Kidney epithelial cell (primary cell): ENCODE results near the gene BLOC1S1. TPM values are rescaled to one million over a fixed set of nuclear protein-coding genes. Genes with fewer than 3 reads are reported as not detected.
A peak's percentile ranks its signal among the peaks of the same experiment; 100 is the strongest.

Experiments used
- DNase-seq: peaks from one replicate; pipeline ENCODE4 v3.0.0-alpha.2; 2010; ENCODE audit warnings: low read depth
- H3K27me3 ChIP-seq: 2 replicates; pipeline ENCODE4 v1.6.0; 2011; ENCODE audit warnings: low read length; ENCODE audit not compliant: control insufficient read depth, insufficient read depth
- H3K36me3 ChIP-seq: 2 replicates; pipeline ENCODE4 v1.5.1; 2011; ENCODE audit warnings: low read length; ENCODE audit not compliant: control insufficient read depth, insufficient read depth
- H3K4me3 ChIP-seq: 2 replicates; pipeline ENCODE4 v1.5.1; 2011; ENCODE audit warnings: low read depth, mild to moderate bottlenecking, control low read depth, low read length
- total RNA-seq: library from RNA; depleted of rRNA; stranded (reverse); fragments of >200 nt; gene quantifications from 2 replicates; pipeline ENCODE4 v1.2.3, GENCODE V29; 2015
- TF ChIP-seq, protein P1 (sequence below): IDR thresholded peaks from 2 replicates; pipeline ENCODE4 v1.5.1; 2011; ENCODE audit warnings: mild to moderate bottlenecking, moderate library complexity, low read length, control low read depth, inconsistent platforms; ENCODE audit not compliant: insufficient read depth, poor library complexity, severe bottlenecking

Gene BLOC1S1
- total RNA-seq, 1 donor from 2014 or later: 109 TPM

DNA sequence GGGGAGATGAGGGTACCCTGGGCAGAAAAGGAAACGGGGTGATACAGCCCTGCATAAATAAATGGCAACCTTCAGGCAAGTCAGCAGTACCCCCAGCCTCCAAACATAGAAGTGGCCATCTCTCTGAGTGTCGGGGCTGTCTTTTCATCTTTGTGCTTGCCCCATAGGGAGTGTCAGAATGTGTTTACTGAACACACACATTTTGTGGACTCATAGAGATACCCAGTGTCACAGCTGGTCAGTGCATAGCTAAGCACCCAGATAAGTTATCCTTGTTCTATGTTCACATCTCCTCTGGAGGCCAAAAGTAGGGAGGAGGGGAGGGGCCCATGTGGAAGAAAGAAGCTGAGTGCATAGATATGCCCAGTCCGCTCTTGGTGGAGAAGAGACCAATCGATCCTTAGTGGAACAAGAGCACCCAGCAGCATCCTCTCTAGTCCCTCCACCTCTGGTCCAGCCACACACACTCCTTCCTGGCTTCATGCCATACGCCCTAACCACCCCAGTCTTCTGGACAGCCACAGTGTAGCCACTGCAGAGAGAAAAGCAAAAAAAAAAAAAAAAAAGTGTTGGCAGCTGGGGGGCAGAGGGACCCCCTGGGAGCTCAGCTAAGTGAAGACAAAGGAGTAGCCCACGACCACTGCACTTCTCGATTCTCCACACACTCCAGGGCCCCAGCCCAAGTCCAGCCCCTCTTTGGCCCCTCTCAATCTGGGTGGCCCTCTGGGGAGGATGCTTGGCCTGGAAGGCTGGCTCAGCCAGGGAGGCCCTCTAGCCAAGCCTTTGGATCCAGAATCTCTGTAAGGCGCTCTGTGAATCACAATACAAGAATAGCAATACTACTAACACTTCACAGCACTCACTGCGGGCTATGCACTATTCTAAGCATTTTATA lies 10.8 kb upstream of the BLOC1S1 start:
- TF ChIP-seq, protein P1, sequence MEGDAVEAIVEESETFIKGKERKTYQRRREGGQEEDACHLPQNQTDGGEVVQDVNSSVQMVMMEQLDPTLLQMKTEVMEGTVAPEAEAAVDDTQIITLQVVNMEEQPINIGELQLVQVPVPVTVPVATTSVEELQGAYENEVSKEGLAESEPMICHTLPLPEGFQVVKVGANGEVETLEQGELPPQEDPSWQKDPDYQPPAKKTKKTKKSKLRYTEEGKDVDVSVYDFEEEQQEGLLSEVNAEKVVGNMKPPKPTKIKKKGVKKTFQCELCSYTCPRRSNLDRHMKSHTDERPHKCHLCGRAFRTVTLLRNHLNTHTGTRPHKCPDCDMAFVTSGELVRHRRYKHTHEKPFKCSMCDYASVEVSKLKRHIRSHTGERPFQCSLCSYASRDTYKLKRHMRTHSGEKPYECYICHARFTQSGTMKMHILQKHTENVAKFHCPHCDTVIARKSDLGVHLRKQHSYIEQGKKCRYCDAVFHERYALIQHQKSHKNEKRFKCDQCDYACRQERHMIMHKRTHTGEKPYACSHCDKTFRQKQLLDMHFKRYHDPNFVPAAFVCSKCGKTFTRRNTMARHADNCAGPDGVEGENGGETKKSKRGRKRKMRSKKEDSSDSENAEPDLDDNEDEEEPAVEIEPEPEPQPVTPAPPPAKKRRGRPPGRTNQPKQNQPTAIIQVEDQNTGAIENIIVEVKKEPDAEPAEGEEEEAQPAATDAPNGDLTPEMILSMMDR: no peak
- peaks cover 6% of the 10 kb centered on the region for H3K27me3 ChIP-seq
- H3K36me3 ChIP-seq: no peaks in the 10 kb centered on the region
- no peak for DNase-seq
- H3K4me3 ChIP-seq: no peak overlapping the region

DNA sequence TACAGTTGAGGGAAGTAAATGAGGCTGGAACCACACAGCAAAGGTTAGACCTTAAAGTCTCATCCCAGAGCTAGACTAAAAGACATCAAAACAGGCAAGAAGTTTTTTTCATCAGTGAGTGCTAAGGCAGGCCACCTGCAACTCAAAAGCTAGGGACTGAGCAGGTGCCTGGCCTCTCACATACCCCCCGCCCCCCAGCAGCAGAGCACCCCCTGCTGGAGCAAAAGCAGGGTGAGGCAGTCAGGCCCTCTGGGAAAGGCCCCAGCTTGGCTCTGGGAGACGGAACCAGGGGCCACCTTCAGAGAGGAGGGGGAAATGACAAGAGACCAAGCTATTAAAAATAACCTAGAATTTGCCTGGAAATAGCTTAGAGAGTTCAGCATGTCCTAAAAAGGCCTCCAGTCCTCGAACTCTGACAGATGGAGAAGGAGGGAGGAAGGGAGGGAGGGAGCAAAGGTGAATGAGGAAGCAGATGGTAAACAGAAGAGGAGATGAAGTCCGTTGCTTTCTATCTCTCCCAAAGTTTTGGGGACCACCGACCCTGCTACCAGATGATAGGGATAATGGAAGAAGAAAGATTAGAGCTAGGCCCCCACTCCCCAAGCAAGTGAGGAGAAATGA lies 10.0 kb upstream of the BLOC1S1 start:
- Histone ChIP-seq H3K27me3 (peaks cover 6% of the 10 kb centered on the region), H3K4me3 (no peak overlapping the region), H3K36me3 (no peaks in the 10 kb centered on the region)
- DNase-seq: no peak
- TF ChIP-seq, protein P1: peak; percentile 41

DNA sequence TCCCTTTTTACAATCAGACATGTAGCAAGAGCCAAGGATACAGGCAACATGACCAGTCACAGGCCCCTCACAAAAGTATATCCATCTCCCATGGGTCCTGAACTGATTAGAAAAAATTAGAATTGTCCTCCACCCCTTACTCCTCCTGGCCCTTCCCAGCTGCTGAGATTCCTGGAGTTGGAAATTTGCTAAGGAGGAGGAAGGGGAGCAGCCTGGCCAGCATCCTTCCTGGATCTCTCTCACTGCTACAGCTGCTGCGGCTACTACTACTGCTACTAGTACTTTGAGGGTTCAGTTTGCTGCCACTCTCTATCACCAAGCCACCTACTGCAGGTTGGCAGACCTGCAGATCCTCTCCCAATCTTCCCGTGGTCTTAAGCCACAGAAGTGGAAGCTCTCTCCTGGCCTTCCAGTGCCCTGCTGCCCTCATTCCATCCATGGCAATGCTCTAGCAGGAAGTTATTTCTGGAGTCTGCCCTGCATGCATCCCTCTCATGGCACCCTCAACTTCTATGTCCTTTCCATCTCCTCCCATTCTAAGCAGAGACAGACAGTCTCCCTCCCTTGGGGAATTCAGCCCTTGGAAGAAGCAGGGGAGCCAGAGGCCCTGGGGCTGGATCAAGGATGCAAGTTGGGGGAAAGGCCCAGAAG lies 9.2 kb upstream of the BLOC1S1 start:
- H3K4me3 ChIP-seq: peak overlapping the region; percentile 48
- DNase-seq: no peak
- no peaks in the 10 kb centered on the region for H3K36me3 ChIP-seq
- peaks cover 6% of the 10 kb centered on the region for H3K27me3 ChIP-seq
- TF ChIP-seq, protein P1: no peak

DNA sequence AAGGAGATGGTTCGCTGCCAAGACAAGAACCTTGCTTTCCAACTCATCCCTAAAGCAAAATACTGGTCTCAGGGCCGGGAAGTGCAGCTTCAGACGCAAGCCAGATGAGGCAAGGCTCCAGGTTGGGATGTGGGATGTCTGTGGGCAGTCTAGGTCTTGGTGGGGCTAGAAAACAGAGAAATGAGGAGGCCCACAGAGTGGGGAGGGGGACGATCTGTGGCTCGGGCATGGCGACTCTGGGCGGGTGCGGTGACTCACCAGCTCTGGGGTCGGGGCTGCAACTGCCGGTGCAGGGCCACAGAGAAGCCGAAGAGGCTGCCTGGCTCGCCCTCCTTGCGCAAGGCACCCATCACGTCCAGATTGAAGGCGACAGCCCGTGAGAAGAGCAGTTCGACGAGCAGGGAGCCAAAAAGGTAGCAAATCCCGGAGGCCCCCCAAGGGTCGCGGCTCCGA lies 8.6 kb upstream of the BLOC1S1 start:
- no peak for DNase-seq
- H3K27me3 ChIP-seq: peaks cover 6% of the 10 kb centered on the region
- no peaks in the 10 kb centered on the region for H3K36me3 ChIP-seq
- TF ChIP-seq, protein P1: no peak
- H3K4me3 ChIP-seq: peak overlapping the region; percentile 48

DNA sequence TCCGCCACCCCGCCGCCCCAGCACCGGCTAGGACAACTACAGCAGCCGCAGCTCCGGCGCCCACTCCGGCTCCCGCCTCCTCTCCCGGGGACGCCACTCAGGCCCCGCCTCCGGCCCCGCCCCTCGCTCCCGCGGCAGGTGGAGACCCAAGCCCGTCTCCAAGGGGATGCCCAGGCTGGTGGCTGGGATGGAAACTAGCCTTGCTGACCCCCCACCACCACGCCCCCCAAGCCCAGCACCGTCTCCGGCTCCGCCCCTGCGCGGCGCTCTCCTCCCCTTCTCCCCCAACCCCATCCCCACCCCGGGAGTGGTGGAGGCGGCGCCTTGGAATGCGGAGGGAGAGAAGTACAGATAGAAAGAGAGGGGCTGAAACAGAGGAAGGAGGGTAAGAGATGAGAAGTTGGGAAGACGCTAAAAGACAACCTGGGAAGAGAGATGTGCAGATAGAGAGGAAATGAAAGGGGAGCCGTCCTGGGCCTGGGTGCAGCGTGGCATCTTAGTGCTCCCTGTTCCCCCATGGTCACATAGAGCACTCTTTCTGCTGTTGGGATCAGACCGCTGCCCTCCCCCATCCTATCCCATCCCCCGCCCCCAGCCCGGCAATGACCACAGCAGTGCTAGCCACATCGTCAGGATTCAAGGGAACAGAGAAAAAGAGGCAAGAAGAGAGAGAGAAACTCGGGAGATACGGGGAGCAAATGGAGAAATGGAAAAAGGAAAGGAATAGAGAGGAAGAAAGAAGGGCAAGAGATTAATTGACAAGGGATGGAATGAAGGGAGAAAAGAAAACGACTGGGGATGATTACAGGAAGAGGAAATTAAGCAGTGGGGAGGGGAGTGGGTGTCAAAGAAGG lies 7.8 kb upstream of the BLOC1S1 start, which contains the start of gene ITGA7:
ITGA7 (minus strand) TSS at position 64 of the 854 bp plus-strand sequence. CDS start 222 bp downstream, outside the sequence.
- H3K27me3 ChIP-seq: peaks cover 6% of the 10 kb centered on the region
- peak within 1 kb of the TSS; percentile 48 for H3K4me3 ChIP-seq
- H3K36me3 ChIP-seq: no peaks in the 10 kb centered on the region
- TF ChIP-seq, protein P1: no peak
- no peak for DNase-seq
